SK-N-DZ (cell line): ENCODE data around the gene PTPN14.

Experiments used
- DNase-seq: peaks from one replicate; pipeline ENCODE4 v3.0.0-alpha.2; 2015; ENCODE audit warnings: low spot score

Gene PTPN14

DNA sequence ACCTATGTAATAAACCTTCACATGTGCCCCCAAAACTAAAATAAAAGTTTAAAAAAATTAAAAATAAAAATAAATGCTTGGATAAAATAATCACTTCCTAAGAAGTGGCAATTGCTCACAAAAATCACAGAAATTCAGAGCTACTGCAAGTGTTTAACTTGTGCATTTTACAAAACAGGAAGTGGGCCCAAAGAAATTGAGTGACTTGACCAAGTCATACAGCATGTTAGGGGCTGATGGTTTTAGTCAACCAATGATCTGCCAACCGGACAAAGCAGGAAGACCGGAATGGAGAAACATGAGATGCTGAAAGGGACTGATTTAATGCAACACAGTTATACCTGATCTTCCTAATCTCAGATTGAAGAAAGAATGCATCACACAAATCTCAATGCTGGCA, 173.9 kb downstream of the PTPN14 start:
- DNase-seq: no peak

DNA sequence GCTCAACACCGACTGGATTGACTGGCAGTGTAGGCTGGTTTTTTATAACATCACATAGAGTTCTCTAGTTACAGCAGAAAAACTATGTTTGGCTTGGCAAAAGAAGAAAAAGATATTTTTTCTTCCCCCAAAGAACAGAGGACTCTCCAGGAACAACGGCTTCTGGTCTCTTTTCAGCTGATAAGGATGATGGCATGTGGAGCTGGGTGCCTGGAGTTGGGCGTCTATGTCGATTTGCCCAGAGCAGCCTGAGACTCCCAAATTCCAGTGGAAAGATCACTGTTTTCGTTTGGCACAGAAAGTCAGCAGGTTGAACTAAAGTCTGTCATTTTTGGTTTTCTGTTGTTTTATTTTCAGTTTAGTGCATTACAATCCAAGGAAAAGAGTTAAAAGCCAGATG, 179.3 kb downstream of the PTPN14 start:
- no peak for DNase-seq

DNA sequence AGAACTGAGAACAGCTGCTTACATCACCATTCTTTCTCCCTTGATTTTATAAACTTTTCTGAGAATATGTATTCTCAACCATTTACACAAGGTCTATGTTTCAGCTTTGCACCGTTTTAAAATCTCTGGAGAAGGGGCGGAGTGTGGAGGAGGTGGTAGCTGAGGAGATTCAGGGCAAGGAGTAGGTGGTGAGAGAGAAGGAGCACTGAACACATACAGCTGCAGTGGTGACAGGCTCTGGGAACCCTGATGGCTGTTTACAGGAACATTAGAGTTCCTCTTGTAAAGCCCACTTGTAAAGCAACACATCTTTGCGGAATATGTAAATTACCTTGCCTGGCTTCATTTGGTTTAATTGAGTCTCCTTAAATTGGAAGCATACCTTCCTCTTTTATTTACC, 180.8 kb downstream of the PTPN14 start:
- DNase-seq: no peak

DNA sequence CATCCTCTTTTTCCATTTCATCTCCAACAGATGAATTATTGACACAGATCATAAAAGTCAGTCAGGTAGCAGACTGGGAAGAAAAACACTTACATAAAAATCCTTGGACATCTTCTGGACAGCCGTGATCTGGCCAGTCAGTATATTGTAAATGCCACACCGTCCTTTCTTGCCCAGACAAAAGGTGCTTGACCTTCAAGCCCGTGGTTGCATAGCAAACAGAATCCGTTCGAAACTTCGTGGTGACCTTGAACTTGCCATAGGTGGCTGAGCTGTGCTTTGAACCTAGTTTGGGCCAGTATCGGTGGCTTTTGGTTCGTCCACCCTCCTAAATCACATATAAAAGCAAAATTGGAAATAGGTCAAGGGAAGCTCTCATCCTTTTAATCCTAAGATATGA, 182.0 kb downstream of the PTPN14 start:
- no peak for DNase-seq

DNA sequence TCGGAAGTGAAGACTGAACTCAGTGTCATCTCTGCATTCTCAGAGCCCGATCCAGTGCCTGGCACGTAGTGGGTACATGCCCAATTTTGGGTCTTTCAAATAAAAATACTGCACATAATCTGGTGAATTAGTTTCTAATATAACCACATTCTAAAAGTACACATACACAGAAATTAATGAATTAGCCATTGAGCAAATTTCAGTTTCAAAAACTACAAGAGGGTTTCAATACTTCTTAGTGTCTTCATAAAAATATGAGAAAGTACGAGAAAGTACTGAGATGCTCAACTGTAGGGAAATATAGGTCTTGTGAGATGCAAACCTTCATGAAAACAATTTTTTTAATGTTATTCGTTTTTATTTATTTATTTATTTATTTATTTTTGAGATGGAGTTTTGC, 183.6 kb downstream of the PTPN14 start:
- DNase-seq: no peak

DNA sequence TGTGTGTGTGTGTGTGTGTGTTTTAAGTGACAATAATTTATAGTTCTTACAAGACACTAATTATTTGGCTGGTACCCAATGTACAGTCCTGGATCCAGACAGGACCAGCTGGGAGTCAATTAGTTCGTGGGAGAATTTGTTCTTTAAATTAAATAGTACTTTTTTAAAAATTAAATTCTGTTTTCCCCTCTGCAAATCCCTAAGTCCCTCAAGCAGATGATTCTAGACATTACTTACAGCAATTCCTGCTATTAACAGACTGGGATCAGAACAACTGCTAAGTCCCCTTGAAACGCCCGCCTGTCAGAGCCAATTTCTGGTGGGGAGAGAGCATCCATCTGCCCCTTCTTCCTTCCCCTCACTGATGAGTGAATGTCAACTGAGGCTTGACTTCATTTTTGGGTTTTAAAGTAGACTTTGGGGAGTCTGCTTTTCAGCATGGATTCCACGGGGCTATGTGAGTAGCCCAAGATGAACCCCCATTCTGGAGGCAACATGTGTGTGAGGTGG, 186.6 kb downstream of the PTPN14 start:
- DNase-seq: no peak

DNA sequence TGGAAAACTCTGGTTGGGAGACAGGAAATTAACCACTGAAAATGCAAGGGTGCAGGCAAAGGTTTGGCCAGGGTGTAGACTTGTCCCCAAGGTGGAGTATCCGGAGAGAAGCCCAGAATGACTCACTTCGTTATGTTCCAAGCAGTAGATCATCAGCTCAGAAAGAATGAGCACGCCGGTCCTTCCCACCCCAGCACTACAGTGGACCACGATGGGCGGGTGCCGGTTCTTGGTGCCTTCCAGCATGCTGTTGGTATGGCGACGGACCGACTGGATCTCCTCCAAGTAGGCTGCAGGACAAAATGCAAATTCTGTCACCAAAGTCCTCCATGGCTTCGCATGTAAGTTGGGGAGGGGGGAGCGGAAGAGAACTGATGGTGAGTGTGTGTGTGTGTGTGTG, 187.0 kb downstream of the PTPN14 start:
- DNase-seq: no peak

DNA sequence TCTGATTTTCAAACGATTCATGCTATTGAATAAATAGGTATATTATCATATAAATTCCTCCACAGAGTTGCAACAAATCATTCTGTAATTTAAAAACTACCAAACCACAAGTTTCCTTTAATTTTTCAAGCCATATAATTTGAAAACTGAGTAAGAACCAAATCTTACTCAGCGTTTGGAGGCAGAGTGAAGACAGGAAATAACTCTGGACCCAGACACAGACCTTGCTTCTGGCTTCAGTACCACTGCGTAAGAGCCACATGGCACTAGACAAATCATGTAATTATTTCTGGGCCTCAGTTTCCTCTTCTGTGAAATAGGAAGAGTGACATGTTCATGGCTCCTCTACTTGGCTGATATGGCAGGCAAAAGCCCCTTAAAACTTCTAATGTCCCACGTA, 188.0 kb downstream of the PTPN14 start:
- DNase-seq: no peak

DNA sequence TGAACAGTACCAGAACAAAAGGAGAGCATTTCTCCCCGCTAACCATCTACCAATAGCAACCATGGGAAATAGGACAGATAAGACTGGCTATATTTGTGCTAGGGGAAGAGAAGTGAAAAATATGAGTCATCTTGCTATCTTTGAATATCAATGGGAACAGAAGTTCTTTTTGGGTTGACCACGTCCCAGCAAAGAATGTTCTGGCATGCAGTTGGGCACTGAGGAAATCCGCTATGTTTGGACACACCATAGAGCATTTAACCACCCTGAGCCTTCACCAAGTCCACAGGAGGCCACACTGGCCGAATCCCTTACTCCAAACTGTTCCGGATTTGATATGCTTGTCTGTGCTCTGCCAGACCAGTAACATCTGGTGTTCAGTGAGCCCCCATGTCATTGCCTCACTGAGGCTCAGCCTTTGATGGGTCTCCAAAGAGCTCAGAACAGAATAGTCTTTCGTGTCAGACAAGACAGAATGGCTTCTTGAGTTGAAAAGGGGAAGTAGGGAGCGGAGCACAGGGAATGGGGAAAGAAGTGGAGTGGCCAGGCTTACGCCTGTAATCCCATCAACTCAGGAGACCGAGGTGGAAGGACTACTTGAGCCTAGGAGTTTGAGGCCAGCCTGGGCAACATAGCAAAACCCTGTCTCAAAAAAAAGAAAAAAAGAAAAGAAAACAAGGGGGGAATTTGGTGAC, 189.1 kb downstream of the PTPN14 start:
- DNase-seq: no peak

DNA sequence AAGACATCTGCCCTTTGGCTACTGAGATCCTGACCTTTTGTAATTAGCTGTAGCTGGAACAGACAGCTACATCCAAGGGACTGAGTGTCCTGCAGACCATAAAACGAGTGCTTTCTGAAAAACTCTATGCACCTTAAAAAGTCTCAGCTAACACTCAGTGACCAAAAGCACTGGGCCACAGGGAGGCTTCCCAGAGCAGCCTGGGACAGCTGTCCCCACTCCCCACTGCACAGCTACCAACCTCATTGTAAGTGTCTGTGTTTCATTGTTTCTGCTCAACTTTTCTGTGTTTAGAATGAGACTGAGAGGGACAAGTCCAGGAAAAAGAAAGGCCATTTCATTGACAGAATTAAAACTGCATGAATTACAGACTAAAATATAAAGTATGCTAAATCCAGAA, 189.8 kb downstream of the PTPN14 start:
- no peak for DNase-seq

DNA sequence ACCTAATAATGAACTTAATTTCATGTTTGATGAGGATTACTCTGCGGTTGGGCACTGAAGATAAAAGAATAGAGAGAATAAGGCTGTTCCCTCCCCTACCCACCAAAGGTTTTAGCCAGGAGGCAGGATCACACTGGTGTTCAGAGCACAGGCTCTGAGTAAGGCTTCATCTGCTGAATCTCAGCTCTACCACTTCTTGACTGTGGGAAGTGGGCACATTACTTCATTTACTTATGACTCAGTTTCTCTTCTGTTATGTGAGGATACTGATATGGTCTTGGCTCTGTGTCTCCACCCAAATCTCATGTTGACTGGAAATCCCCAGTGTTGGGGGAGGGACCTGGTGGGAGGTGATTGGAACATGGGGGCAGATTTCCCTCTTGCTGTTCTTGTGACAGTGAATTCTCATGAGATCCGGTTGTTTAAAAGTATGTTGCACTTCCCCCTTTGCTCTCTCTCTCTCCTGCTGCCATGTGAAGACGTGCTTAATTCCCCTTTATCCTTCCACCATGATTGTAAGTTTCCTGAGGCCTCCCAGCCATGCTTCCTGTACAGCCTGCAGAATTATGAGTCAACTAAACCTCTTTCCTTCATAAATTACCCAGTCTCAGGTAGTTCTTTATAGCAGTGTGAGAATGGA, 190.8 kb downstream of the PTPN14 start:
- DNase-seq: no peak

DNA sequence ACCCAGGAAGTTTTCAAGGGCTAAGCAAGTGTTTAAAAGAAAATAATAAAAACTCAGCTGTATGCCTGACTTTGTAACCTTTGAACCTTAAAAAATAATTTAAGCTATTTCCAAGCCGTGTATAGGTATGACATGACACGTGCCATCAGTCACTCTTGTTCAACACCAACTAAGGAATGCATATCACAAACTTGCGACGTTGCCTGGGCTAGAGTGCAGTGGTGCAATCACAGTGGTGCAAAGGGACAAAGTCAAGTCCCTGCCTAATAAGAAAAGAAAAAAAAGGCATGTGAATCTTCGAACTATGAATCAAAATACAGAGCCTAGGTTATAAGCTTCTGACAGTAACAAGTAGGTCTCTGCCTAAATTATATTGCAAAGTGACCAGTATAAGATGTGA, 191.3 kb downstream of the PTPN14 start:
- DNase-seq: no peak

DNA sequence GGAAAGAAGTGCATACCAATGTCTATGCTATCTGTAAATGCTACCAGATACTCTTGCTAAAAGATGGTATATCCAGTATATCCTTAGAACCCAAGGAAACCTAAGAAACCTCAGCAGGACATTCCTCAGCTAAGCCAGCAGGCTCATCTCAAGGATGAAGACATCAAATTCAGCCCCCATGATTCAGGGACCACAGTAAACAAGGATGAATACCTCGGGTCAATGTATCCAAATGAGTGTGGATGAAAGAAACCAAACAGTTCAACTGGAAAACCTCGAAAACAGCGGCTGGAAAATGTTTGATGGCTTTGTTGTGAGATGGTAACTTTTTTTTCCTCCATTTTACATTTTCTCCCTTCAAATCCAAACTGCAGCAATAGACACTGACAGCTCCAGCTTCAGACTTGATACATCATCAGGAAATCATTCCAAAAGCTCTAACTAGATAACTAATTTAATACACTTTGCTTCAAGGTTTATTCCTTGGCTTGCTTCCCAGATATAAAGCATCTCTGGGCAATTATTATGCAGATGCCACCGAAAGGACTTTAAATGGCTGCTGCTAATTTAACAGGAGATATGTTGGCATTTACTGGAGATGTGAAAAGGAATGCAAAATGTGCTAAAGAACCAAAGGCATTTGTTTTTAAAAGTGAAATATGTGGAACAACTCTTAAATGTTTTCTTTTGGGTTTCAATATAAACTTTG, 196.8 kb downstream of the PTPN14 start:
- no peak for DNase-seq

DNA sequence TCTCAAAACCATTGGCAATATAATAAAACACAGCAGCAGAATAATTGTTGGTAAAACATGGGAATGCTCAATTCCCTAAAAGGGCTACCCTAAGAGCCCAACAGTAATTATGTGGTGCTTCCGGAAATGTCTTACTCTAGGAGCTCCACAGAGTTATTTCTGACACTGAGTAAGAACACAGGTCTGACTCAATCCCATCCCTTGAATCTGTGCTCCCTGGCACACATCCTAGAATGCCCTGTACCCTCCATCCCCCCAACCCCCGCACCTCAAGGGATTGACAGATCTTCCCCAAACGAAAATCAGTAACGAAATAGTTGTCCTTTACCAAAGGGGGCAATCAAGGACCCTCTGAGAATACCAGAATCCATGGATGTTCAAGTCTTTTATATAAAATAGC, 198.6 kb downstream of the PTPN14 start:
- DNase-seq: no peak

DNA sequence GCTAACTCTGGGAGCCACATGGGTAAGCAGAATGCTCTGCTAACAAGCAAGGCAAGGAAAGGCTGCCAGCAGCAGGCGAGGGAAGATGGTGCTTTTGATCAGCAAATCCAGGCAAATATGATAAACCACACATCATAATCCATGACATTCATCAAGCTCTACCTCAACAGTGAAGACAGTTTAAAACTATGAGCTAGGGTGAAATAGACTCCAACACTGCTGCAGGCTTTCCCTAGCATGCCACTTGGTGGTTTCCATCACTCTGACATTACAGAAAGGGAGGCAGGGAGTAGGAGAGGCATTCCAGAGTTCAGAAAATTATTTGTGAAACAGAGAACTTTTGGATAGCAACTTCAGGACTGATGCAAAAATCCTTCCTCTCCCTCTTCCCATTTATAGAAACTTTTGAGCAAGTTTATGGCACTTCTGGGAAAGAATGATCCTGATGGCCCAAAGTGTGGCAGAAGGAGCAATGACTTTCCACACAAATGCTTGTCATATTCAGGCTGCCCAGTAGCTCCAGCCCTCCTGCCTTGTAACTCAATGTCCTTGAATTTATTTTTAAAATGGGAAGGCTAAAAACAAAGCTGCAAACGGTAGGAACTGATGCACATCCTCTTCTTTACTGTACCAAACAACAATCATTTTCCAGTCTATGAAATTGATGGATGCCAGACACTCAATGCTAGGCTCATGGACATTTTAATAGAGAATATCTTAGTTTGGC, 199.7 kb downstream of the PTPN14 start:
- no peak for DNase-seq

DNA sequence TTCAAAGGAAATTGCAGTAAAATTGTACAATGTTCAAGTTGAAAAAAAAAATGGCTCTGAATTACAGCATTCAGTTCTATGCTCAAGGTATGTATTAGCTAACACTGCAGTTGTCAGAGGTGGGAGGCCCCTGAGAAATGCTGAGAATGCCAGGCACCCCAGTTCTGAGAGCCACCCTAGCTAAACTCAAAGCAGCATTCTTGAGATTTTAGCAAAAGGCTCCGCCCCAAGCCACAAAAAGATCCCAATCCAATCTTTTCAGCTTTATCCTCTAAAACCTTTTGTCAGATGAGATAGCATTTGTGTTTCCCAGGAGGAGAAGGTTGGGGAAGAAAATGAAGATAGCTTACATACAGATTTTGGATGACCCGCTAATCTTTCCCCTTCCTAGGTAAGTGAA, 201.6 kb downstream of the PTPN14 start:
- DNase-seq: no peak

DNA sequence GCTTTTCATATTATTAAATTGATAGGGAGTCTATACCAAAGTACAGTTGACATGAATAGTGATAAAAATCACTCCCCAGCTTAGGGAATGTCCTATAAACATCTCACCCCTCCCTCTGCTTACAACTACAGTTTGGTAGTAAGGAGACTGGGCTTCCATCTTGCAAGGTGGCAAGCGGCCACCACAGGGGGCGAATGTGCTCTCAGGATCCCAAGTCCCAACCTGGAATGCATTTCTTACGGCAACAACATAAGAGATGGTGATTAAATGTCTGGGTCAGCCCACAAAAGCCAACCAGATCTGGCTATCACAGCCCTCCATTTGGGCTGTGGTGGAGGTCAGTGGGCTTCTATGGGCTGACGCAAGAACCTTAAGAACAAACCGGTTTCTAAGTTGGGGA, 202.4 kb downstream of the PTPN14 start:
- no peak for DNase-seq

DNA sequence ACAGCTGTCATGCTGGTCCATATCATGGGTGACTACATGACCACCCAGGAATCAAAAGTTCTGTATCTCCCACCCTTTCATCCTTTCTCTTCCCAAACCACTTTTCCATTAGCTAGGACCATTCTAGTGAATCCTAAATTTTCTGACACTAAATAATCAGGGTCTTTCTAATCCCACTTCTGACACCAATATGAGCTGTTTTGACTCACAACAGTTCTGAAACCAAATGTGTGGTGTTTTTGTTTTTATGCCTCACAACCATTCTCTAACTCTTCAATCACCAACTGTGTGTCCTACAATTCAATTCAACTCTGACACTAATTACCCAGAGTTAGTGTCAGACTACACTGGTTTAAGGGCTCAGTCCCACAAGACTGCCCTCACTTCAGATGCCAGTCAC, 206.5 kb downstream of the PTPN14 start:
- DNase-seq: no peak

DNA sequence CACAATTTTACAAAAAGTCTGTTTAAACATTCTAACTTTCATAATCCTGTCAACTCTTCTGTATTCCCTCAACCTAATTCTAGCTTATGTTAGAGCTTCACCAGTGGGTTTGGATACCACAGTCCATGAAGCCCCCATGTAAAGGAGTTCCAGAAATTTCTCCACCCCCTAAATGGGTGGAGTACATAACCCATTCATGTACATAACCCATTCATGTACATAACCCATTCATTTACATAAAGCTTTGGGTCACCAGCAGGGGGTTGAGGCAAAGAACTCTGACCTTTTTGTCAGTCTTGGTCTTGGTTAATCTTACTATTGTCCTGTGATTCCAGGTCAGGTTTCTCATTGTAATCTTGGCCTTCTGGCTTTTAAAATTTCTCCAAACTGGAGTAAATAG, 208.9 kb downstream of the PTPN14 start:
- no peak for DNase-seq

DNA sequence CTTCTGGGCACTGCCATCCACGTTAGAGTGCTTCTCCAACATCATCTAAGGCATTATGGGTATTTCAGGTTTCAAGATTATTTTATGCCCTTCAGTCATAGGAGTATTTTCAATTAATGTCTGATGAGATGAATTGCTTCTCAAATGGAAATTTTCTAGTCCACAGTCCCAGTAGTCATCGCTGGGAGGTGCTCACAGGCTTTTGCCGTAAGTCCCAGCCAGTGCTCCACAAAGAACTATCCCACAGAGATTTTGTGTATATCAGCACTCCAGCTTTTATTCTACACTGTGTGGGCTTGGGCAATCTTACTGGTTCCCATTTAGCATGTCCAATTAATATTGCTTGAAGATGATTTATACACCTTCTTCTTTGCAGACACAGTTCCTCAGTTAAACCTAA, 209.5 kb downstream of the PTPN14 start:
- DNase-seq: no peak

DNA sequence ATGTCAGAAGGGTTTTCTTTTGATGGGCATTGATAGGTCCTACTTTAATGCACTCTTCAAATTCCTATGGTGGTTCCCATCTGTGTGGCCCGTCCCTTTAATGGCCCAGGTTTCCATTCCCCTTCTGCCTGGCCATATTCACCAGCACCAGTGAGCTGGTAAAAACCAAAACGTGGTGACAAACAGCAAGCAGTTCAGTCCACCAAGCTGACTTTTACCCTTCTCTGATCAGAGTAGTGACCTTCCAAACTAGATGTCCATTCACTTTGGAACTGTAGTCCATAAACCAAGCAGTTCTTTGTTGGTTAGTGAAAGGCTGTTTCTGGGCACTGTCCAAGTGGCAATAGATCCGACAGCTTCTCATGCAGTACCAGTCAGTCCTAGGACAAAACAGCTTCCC, 209.9 kb downstream of the PTPN14 start:
- DNase-seq: no peak

DNA sequence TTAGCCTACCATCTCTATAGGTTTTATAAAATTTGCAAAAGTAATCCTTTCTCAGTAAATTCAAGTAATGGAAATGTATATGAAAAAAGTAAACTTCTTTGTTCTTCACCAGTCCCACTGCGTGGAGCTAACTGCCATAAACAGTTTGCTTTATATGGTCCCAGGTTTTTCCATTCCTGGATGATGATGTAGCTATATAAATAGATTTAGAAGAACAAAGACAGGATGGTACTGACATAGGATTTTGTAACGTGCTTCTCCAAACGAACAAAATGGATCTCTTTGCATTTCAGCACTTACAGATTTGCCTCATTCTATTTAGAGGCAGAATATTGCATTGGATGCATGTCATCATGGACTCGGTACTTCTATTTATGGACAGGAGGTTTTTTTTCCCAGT, 213.2 kb downstream of the PTPN14 start:
- no peak for DNase-seq
